GM19452 (cell line): ENCODE results near the gene BRS3.
A peak's percentile ranks its signal among the peaks of the same experiment; 100 is the strongest.

Source experiments
- ATAC-seq: cut with Tn5 transposase; IDR thresholded peaks from one replicate; pipeline ENCODE4 v1.9.1; 2021; ENCODE audit not compliant: unreplicated experiment

BRS3 gene

DNA sequence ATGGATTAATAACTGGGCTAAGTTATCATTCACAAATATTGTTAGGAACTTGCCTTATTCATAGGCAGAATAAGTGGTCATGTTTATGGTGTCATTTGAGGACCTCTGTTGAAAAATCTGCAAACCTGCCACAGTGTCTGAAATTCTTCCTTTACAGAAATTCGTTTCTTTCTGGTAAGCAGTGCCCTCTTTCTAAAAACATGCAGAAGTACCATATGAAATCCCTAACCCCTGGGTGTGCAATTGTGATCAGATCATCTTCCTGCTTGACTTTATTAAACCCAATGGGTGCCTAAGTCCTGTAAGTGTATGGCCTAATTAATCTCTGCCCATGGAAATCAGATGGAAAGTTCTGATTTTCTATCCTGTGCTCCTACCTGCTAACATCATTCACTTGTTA, 5.3 kb downstream of the BRS3 start:
- ATAC-seq, result no peak

DNA sequence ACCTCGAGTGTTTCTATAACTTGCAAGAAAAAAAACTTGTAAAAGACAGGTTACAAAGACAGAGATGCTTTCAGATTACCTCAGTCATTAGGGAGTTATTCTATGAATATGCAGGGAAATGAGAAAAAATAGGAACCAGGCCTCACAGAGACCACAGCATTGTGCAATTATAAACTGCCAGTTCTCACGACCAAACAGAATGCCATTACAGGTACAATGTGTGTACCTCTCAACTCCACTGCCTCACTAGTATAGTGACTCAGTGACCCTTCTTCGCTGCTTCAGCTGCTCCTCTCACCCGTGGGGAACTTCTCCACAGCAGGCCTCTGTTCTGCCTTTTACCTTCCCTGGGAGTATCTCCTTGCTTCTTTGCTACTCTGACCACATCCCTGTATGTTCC, 7.3 kb downstream of the BRS3 start:
- ATAC-seq, result no peak

DNA sequence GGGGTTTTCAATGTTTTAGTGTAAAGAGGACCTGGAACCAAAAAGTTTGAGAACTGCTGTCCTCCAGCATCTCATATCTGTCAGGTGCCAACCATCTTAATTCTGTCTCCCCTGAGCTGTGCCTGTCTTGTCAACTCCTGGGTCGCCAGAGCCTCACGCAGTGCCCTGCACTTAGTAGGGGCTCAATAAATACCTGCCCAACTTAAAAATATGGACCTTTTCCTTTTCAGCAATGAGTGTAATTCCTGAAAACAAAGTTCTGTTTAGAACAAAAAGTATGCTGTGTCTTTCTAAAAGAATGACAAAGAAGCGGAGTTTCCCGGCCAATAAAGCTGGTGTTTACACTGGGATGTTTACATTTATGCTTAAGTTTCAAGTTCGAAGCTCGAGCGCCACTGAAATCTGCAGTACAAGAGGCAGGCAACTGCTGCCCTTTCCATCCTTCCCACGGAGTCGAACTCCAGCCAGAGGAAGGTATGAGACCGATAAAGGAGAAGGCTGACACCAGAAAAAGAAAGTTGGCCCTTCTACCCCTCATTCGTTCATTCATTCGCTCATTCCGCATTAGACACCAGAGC, 8.5 kb downstream of the BRS3 start:
- no peak for ATAC-seq

DNA sequence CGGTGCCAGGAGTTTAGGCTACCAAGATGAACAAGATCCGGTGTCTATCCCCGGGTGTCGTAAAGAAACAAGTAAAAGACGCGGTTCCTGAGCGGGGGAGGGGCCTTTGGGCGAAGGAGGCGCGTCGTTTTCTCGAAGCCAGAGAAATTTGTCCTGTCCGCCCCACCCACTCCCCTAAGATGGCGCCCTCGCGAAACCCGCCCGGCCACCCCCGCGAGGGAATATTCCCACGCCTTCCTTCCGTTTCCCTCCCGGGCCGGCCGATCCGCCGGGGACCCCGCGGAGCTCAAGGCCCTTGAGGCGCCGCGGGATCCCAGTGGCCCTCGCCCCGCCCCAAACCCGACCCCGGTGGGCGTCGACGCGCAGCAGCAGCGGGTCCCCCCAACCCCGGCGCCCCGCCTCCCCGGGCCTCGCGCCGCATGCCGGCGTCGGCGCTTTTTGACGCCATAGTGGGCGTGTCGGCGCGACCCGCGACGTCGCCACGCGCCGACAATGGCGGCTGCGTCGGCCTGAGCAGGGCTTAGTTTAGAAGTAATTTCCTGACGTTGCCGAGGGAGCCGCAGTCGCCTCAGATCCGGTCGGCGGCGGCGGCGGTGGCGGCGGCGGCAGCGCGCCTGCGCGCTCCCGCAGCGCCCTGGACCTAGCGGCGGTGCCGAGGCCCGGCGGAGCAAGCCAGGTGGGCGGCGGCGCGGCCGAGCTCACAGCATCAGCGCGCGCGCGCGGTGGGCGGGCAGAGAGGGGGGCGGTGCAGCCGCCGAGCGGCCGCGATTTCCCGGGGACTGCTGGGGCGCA, 9.2 kb downstream of the BRS3 start:
- peak; percentile 84 for ATAC-seq

DNA sequence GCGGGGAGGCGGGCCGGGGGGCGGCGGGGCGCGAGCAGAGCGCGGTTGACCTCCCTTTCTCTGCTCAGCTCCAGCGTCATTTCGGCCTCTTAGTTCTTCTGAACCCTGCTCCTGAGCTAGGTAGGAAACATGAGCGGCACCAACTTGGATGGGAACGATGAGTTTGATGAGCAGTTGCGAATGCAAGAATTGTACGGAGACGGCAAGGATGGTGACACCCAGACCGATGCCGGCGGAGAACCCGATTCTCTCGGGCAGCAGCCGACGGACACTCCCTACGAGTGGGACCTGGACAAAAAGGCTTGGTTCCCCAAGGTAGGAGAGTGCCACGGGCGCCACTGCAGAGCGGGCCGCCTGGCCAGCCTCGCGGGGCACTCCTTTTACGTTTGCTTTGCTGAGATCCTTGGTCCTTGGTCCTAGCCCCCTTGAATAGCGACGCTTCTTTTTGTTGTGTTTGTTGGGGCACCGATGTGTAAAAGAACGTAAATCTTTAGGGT, 9.9 kb downstream of the BRS3 start, which contains the start of gene HTATSF1:
Gene HTATSF1, plus strand, starts transcription at position 37 of the 497 bp plus-strand sequence. Its CDS starts 93 bp downstream, at position 130.
- peak; percentile 15 for ATAC-seq

DNA sequence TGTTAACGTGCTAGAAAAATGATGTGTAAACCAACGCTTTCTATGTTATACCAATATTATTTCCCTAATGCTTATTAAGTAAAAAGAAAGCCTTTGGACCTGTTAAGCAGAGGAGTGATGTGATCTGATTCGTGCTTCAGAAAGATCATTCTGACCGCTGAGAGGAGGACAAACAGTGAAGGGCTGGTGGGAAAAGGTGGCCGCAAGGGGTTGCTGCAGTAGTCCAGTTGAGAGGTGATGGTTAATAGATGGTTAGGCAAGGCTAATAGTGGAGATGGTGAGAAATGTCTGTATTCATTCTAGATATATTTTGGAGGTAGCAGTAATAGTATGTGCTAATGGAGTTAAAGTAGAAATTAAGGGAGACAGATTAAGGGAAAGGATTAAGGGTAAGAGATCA, 31.3 kb downstream of the BRS3 start:
- no peak for ATAC-seq

DNA sequence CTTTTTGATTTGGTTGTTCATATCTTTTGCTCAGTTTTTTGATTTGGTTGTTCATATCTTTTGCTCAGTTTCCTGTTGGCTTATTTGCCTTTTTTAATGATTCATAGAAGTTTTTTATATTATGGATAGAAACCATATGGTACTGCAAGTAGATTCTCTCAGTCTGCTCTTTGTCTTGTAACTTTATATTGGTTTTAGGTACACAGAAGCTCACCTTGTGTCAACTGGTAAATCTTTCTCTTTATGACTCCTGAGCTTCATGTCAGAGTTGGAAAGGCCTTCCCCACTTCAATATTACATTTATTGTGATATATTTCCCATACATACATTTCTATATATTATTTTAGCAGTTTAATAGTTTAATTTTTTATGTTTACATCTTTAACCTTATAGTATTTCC, 36.0 kb downstream of the BRS3 start:
- no peak for ATAC-seq

DNA sequence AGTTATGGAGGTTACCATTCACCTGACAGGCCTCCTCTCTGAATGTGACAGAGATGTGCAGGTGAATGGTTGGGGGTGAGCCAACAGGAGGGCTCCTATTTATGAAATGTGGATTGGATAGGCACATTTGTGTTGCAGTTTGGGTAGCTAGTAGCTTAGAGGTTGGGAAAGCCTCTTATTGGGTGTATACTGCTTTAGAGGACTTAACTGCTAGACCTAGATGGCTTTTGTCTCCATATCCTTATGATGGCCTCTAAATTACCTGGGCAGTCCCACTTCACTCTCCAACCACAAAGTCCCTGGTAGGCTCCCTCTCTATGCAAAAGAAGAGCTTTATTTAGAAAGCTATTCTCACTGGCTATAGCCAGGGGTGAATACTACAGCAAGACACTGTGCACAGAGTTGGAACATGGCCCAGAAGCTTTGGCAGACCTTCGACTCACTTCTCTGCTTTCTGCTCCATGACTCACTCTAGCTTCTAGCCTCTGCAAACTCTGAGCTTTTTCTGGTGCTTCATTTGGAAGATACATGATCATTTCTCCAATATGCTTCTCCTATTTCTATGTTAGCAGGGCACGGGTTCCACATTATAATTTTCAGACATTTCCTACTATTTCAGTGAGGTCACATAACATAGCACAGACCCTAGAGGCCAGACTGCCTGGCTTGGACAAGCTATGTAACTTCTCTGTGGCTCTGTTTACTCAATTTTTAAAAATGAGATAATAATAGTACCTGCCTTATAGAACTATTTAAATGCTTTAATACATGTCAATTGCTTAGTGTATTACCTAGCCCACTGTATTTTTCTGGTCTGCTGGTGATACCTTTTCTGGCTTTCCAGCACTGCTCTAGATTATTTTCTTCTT, 38.2 kb downstream of the BRS3 start:
- no peak for ATAC-seq

DNA sequence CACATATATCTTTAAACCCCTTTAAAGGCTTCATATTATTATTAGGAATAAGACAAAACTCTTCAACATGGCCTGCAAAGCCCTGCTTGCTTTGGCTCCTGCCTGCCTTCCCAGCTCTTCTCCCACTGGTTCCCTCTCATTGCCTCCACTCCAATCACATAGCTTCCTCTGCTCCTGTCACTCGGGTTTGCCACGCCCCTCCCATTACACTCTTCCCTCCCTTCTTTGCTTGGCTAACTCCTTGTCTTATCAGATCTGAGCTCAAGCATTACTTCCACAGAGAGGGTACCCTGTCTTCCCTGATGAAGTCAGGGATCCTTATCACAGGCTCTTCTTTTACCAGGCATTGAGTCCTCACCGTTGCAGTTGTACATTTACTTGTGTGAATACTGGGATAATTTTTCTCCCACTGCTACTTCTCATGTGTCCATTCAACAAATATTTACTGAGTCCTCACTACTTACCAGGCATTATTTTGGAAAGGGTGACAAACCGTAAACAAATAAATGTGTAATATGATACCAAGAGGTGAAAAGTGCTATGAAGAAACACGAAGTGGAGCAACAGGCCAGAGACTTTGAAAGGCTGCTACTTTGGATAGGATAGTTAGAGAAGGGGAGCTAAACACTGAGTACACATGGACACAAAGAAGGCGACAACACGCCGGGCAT, 41.0 kb downstream of the BRS3 start:
- ATAC-seq, result no peak

DNA sequence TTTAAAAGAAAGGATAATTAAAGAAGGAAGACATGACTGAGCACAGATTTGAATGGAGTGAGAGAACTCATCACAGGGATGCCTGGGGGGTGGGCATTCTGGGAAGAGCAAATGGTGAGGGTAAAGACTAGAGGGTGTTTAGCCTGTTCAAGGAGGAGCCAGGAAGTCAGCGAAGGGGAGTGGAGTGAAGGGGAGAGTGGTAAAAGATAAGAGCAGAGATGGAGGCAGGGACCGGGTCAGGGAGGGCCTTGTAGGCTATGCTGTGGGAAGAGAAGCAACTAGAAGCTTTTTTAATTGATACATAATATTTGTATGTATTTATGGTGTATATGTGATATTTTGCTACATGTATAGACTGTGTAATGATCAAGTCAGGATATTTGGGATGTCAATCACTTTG, 42.0 kb downstream of the BRS3 start:
- no peak for ATAC-seq

DNA sequence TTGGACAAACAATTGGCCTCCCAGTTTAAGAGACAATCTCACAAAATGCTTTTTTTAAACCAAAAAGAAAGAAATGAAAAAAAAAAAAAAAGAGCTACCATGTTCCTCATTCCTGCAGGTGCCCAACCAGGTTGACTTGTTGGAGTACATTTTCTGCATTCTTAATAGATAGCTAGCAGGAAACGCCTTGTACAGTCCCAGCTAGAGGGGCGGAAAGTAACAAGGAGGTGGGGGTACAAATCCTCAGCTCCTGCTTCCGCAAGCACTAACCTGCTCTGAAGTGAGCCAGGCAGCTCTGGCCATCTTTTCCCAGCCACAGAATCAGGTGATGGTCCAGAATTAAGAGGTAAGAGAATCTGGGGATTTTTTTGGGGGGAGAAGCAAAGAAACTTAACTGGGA, 44.2 kb downstream of the BRS3 start, which contains the start of gene VGLL1:
Gene VGLL1, plus strand, starts transcription at position 265 of the 400 bp plus-strand sequence. CDS start 3,806 bp downstream, outside the sequence.
- ATAC-seq, result no peak

DNA sequence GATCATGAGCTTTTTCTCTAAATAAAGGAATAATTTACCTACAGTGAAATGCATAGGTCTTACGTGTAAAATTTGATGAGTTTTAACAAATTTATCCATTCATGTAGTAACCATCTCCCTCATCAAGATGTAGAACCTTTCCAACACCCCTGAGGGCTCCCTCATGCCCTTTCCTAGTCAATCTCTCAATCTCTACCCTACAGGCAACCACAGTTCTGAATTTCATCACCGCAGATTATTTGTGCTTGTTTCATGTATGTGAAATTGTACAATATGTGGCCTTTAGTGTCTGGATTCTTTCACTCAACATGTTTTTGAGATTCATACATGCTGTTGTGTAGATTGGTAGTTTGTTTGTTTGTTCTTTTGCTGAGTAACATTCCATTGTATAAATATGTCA, 46.4 kb downstream of the BRS3 start:
- no peak for ATAC-seq

DNA sequence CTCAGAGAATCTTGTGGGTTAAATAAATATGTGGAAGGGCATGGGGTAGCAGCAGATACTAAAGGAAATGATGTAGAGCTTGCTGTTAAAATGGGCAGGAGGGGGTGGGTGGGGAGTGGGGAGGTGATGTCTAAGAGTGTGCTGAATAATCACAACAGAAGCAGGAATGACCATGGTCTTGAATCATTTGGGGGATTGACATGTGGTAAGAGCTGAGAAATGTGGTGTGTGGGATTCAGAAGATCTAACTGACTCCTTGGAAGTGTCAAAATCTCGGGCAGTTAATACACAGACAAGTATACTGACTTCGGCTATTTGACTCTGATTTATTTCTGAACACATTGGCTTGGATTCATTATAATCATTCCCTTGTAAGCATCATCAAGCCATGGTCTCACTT, 51.1 kb downstream of the BRS3 start:
- ATAC-seq, result no peak

DNA sequence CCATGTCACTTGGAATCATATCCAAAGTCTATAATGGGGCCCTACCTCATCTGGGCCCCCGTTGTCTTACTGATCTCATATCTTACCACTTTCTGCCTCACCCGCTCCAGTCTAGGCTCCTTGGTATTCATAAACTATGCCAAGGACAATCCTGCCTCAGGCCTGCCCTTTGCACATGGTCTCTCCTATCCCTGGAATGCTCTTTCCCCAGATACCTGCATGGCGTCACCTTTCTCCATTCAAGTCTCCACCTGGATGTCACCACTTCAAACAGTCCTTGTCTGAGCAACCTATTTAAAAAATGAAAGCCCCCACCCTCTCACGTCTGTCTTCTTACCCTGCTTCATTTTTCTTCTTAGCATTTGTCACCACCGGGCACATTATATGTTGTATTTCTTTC, 52.5 kb downstream of the BRS3 start:
- ATAC-seq, result no peak

DNA sequence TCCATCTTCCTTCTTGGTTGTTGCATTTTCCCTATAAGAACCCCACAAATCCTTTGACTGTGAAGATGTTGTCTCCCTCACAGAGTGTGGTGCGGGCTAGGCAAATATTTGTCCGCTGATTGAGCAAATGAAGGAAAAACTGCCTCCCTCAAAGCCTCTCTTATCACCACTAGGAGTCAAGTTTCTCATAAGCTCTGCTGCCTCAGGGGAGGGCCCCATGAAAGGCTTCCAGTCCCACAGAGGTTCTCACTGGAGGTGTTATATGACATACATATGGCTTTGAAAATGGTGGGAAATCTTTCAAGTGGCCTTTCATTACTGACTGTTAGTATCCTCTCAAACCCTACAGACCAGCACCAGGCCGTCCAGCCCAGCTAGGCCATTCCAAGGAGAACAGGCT, 53.5 kb downstream of the BRS3 start:
- no peak for ATAC-seq

DNA sequence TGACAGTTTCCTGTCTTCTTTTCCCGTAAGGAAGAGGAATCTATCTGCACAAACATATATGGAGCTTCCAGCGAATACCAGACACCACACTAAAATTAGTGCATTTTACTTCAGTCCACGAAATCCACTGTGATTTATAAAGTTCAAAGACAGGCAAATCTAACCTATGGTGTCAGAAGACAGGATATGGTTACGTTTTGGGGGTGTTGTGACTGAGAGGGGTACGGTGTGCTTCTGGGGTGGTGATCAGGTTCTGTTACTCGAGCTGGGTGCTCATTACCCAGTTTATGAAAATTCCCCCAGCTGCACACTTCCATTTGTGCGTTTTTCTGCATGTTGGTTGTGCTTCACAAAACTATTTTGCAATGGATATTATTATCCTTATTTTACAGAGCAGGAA, 54.5 kb downstream of the BRS3 start:
- ATAC-seq, result no peak
